ENCODE results near the gene ANKRD65. TPM values are rescaled to one million over a fixed set of nuclear protein-coding genes. Genes with fewer than 3 reads are reported as not detected.
A peak's percentile ranks its signal among the peaks of the same experiment; 100 is the strongest.

ANKRD65 gene
- total and polyA plus RNA-seq, 4 experiments from 2014 or later = not detected

DNA sequence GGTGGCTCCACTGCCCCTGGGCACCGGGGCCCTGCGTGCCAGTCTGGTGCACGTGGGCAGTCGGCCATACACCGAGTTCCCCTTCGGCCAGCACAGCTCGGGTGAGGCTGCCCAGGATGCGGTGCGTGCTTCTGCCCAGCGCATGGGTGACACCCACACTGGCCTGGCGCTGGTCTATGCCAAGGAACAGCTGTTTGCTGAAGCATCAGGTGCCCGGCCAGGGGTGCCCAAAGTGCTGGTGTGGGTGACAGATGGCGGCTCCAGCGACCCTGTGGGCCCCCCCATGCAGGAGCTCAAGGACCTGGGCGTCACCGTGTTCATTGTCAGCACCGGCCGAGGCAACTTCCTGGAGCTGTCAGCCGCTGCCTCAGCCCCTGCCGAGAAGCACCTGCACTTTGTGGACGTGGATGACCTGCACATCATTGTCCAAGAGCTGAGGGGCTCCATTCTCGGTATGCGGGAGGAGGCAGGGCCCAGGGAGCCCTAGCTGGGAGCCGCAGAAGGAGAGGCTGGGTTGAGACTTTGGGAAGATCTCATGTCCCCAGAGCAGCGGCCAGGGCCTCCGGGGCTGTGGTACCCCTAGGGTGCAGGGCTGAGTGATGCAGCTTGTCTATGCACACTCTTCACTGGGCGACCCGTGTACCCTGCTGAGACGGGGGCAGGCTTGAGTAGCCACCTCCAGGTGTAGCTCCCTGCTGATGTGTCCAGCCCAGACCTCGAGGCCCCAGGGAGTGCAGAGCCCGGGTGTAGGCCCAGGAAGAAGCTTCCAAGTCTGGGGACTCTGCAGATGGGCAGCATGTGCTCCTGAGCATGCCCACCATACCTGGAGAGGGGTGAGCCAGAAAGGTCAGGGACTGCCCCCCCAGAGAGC is 16.2 kb upstream of the ANKRD65 start:
- ChIA-PET CTCF (ENCODE audit: partially characterized antibody) (no interaction called here), POLR2A (ENCODE audit: partially characterized antibody) (no interaction called here)
- peak in 1 of 5 donors; percentile 35 for DNase-seq
- H3K27me3 Mint-ChIP-seq = peaks cover 10 to 12% of the 10 kb centered on the region in 2 donors
- H3K4me1 ChIP-seq (ENCODE audit: insufficient read depth, low read length) = peaks cover 7% of the 10 kb centered on the region
- no peaks in the 10 kb centered on the region for H3K36me3 ChIP-seq (ENCODE audit: insufficient read depth, low read length)
- H3K27me3 ChIP-seq (ENCODE audit: insufficient read depth, low read length) = peaks cover 24% of the 10 kb centered on the region
- H3K4me3 ChIP-seq (ENCODE audit: low read length in 2 of 2) = no peak overlapping the region
- no peaks in the 10 kb centered on the region for H3K9me3 ChIP-seq (ENCODE audit: control insufficient read depth in 1 of 2, low read length in 2 of 2)
- intact Hi-C loops (cut with micrococcal nuclease) = no loop called here
- H3K4me1 Mint-ChIP-seq = peaks cover 0 to 8% (median 3%) of the 10 kb centered on the region in 4 donors
- no peaks in the 10 kb centered on the region for H3K36me3 Mint-ChIP-seq
- H3K4me3 Mint-ChIP-seq = no peak overlapping the region
- H3K27ac Mint-ChIP-seq = no peak overlapping the region
- no peak overlapping the region for H3K27ac ChIP-seq (ENCODE audit: low read depth, low read length)
- H3K9me3 Mint-ChIP-seq = no peaks in the 10 kb centered on the region

DNA sequence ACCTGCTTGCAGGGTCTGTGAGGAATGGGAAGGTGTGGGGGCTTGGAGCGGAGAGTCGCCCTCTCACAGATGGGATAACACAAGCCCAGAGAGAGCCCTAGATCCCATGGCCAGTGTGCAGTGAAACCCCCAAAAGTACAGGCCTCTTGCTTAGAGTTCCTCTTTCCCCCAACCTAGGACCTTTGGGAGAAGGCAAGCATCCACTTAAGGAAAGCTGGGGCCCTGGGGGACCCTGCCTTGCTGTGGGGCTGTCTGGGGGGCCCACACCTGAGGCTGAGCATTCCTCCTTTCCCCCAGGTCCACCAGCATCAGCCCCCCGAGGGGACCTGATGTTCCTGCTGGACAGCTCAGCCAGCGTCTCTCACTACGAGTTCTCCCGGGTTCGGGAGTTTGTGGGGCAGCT is 15.6 kb upstream of the ANKRD65 start:
- peaks cover 7% of the 10 kb centered on the region for H3K4me1 ChIP-seq (ENCODE audit: insufficient read depth, low read length)
- no peaks in the 10 kb centered on the region for H3K36me3 ChIP-seq (ENCODE audit: insufficient read depth, low read length)
- peaks cover 24% of the 10 kb centered on the region for H3K27me3 ChIP-seq (ENCODE audit: insufficient read depth, low read length)
- CTCF ChIA-PET (ENCODE audit: partially characterized antibody) = no interaction called here
- no peak overlapping the region for H3K27ac Mint-ChIP-seq
- H3K4me3 ChIP-seq (ENCODE audit: low read length in 2 of 2) = no peak overlapping the region
- H3K4me3 Mint-ChIP-seq = peak overlapping the region in 3 of 8 donors; percentile 51 to 72 (median 52)
- peaks cover 0 to 8% (median 3%) of the 10 kb centered on the region in 4 donors for H3K4me1 Mint-ChIP-seq
- H3K9me3 Mint-ChIP-seq = no peaks in the 10 kb centered on the region
- POLR2A ChIA-PET (ENCODE audit: partially characterized antibody) = no interaction called here
- DNase-seq = peak in 1 of 5 donors; percentile 25
- intact Hi-C loops (cut with micrococcal nuclease) = no loop called here
- H3K27ac ChIP-seq (ENCODE audit: low read depth, low read length) = no peak overlapping the region
- no peaks in the 10 kb centered on the region for H3K36me3 Mint-ChIP-seq
- H3K9me3 ChIP-seq (ENCODE audit: control insufficient read depth in 1 of 2, low read length in 2 of 2) = no peaks in the 10 kb centered on the region
- H3K27me3 Mint-ChIP-seq = peaks cover 10 to 12% of the 10 kb centered on the region in 2 donors

DNA sequence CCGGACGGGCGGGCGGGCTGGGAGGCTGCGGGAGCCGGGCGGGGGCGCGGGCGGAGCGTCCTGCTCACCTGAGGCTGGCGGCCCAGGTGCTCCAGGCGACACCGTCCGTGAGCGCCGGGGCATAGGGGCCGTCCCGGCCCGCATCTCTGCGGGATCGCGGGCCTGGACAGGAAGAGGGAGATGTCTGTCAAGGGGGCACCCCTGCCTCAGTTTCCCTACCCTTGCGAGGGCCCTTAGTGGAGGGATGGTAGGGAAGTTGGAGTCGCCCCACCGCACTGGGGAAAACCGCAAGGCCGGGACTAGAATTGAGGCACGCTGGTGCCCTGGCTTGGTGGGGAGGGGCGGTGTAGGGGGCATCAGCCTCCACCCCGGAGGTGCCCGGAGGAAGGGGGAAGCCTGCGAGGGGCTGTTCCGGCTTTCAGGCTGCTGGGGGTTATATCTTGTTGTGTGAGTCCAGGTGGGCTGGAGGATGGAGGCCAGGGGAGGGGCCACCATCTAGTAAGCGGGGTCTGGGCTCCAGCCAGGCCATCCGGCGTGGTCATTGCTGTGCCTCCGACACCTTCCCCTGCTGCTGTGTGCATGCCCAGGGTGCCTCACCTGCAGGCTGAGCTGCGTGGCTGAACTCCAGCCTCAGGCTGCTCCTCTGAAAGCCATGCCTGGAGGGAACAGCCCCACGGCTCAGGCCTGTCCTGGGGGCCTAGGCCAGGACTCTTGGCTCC is 15.0 kb upstream of the ANKRD65 start:
- Mint-ChIP-seq H3K27ac (no peak overlapping the region), H3K27me3 (peaks cover 10 to 12% of the 10 kb centered on the region in 2 donors), H3K4me3 (peak overlapping the region in 6 of 8 donors; percentile 21 to 72 (median 46)), H3K9me3 (no peaks in the 10 kb centered on the region), H3K4me1 (peaks cover 0 to 8% (median 3%) of the 10 kb centered on the region in 4 donors), H3K36me3 (no peaks in the 10 kb centered on the region)
- H3K36me3 ChIP-seq (ENCODE audit: insufficient read depth, low read length) = no peaks in the 10 kb centered on the region
- peaks cover 24% of the 10 kb centered on the region for H3K27me3 ChIP-seq (ENCODE audit: insufficient read depth, low read length)
- CTCF ChIA-PET (ENCODE audit: partially characterized antibody) = no interaction called here
- intact Hi-C loops (cut with micrococcal nuclease) = no loop called here
- DNase-seq = peak in 1 of 5 donors; percentile 33
- no peak overlapping the region for H3K4me3 ChIP-seq (ENCODE audit: low read length in 2 of 2)
- no peaks in the 10 kb centered on the region for H3K9me3 ChIP-seq (ENCODE audit: control insufficient read depth in 1 of 2, low read length in 2 of 2)
- POLR2A ChIA-PET (ENCODE audit: partially characterized antibody) = no interaction called here
- no peak overlapping the region for H3K27ac ChIP-seq (ENCODE audit: low read depth, low read length)
- peaks cover 7% of the 10 kb centered on the region for H3K4me1 ChIP-seq (ENCODE audit: insufficient read depth, low read length)

DNA sequence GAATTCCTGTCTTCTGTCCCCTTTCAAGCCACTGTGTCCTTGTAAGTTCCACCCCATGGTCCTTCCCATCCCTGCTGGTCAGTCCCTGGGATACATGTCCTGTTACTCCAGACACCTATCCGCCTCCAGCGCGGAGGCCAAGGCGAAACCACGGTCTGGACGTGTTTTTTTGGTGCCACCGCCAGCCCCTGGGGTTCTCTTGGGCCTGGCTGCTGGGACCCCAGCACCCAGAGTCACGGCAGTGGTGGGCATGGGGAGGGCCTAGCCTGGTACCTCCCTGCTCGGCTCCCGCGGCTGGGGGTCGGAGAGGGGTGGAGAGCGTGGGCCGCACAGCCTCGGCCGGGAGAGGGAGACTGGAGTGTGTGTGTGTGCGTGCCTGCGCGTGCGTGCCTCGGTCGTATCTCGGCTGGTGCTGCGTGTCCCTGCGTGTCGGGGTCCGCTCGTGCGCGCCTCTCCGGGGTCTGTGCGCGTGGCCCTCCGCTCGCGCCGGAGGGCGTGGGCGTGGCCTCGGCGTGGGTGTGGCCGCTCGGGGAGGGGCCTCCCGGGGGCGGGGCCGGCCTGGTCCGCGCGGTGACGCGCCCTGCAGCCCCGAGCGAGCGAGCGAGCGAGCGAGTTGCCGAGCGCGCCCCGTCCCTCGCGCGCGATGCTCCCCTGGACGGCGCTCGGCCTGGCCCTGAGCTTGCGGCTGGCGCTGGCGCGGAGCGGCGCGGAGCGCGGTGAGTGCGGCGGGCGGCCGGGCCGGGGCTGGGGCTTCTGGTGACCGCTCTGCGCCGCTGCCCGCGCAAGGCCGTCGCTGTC is 14.2 kb upstream of the ANKRD65 start, which contains the start of gene VWA1:
Gene VWA1 (plus strand): TSS at position 585 of the 798 bp plus-strand sequence. CDS start 59 bp downstream, at position 644.
- peaks cover 7% of the 10 kb centered on the region for H3K4me1 ChIP-seq (ENCODE audit: insufficient read depth, low read length)
- no peaks in the 10 kb centered on the region for H3K9me3 ChIP-seq (ENCODE audit: control insufficient read depth in 1 of 2, low read length in 2 of 2)
- peaks cover 24% of the 10 kb centered on the region for H3K27me3 ChIP-seq (ENCODE audit: insufficient read depth, low read length)
- peaks cover 0 to 8% (median under 1%) of the 10 kb centered on the region in 4 donors for H3K4me1 Mint-ChIP-seq
- peak within 1 kb of the TSS in 6 of 8 donors; percentile 21 to 77 (median 49) for H3K4me3 Mint-ChIP-seq
- no peak within 1 kb of the TSS for H3K27ac Mint-ChIP-seq
- no peaks in the 10 kb centered on the region for H3K9me3 Mint-ChIP-seq
- no peak within 1 kb of the TSS for H3K4me3 ChIP-seq (ENCODE audit: low read length in 2 of 2)
- H3K27ac ChIP-seq (ENCODE audit: low read depth, low read length) = no peak within 1 kb of the TSS
- DNase-seq = peak; percentile 39 to 52 (median 43)
- intact Hi-C loops (cut with micrococcal nuclease) = no loop called here
- no peaks in the 10 kb centered on the region for H3K36me3 Mint-ChIP-seq
- ChIA-PET POLR2A (ENCODE audit: partially characterized antibody) (no interaction called here), CTCF (ENCODE audit: partially characterized antibody) (no interaction called here)
- no peaks in the 10 kb centered on the region for H3K36me3 ChIP-seq (ENCODE audit: insufficient read depth, low read length)
- peaks cover 7 to 10% of the 10 kb centered on the region in 2 donors for H3K27me3 Mint-ChIP-seq

DNA sequence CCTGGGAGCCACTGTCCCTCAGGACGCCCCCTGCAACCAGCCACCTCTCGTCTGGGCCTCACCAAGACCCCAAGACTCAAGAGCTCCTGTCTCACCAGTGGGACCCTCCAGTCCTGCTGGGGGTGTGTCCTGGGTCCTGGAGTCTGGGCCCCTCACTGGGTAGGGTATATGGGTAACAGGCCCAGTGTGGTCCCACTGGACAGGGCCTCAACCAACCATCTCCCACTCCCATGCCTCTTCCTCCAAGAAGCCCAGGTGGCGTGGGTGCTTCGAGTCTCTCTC is 13.7 kb upstream of the ANKRD65 start:
- Histone ChIP-seq H3K4me1 (ENCODE audit: insufficient read depth, low read length) (peaks cover 7% of the 10 kb centered on the region), H3K9me3 (ENCODE audit: control insufficient read depth in 1 of 2, low read length in 2 of 2) (no peaks in the 10 kb centered on the region), H3K36me3 (ENCODE audit: insufficient read depth, low read length) (no peaks in the 10 kb centered on the region), H3K27me3 (ENCODE audit: insufficient read depth, low read length) (peaks cover 24% of the 10 kb centered on the region), H3K4me3 (ENCODE audit: low read length in 2 of 2) (no peak overlapping the region), H3K27ac (ENCODE audit: low read depth, low read length) (no peak overlapping the region)
- no peak for DNase-seq
- Mint-ChIP-seq H3K27ac (no peak overlapping the region), H3K4me1 (peaks cover 0 to 8% (median under 1%) of the 10 kb centered on the region in 4 donors), H3K4me3 (peak overlapping the region in 2 of 8 donors; percentile 15 to 77), H3K9me3 (no peaks in the 10 kb centered on the region), H3K36me3 (no peaks in the 10 kb centered on the region), H3K27me3 (peaks cover 10 to 12% of the 10 kb centered on the region in 2 donors)
- CTCF ChIA-PET (ENCODE audit: partially characterized antibody) = no interaction called here
- intact Hi-C loops (cut with micrococcal nuclease) = no loop called here
- POLR2A ChIA-PET (ENCODE audit: partially characterized antibody) = no interaction called here

DNA sequence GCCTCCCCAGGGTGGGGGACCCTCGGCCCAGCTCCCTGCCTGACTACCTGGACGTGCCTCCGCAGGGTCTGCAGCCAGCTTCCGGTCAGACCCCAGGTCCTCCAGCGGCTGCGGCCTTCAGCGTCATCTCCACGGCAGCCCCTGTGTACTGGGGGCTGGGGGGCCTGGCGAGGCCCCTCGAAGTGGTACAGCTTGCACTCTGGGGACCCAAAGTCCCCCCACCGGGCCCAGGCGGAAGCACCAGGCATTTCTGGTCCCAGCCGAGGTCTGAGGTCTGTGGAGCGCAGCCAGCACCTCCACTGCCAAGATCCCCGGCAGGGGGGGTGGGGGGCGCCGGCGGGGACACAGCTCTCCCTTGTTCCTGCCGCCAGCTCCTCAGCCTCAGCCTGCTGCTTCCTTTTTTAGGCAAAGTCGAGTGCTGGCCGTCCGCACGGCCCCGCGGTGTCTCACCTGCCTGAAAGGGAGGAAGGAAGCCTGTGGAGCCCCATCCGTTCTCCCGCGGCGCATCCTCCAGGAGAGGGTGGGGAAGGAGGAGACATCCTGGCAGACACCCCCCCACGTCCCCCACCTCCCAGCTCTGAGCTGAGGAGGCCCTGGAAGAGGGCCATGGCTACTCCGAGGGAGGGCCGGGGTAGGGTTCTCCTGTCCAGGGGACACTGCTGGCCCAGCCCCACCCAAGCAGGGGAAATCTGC is 13.2 kb upstream of the ANKRD65 start:
- H3K27me3 ChIP-seq (ENCODE audit: insufficient read depth, low read length) = peaks cover 24% of the 10 kb centered on the region

More for the DNA sequence above, 13.2 kb upstream of the ANKRD65 start:
- H3K27ac ChIP-seq (ENCODE audit: low read depth, low read length) = no peak overlapping the region
- Mint-ChIP-seq H3K4me3 (peak overlapping the region in 1 of 8 donors; percentile 77), H3K9me3 (no peaks in the 10 kb centered on the region), H3K4me1 (peaks cover 0 to 8% (median under 1%) of the 10 kb centered on the region in 4 donors), H3K27ac (no peak overlapping the region), H3K36me3 (no peaks in the 10 kb centered on the region), H3K27me3 (peaks cover 12 to 14% of the 10 kb centered on the region in 2 donors)
- intact Hi-C loops (cut with micrococcal nuclease) = no loop called here
- peaks cover 7% of the 10 kb centered on the region for H3K4me1 ChIP-seq (ENCODE audit: insufficient read depth, low read length)
- peak in 1 of 5 donors; percentile 37 for DNase-seq
- ChIA-PET CTCF (ENCODE audit: partially characterized antibody) (no interaction called here), POLR2A (ENCODE audit: partially characterized antibody) (no interaction called here)
- no peaks in the 10 kb centered on the region for H3K9me3 ChIP-seq (ENCODE audit: control insufficient read depth in 1 of 2, low read length in 2 of 2)
- no peak overlapping the region for H3K4me3 ChIP-seq (ENCODE audit: low read length in 2 of 2)
- no peaks in the 10 kb centered on the region for H3K36me3 ChIP-seq (ENCODE audit: insufficient read depth, low read length)

Measured in CD4-positive, alpha-beta memory T cell (primary cell).